ENCODE measurements around the gene OR8G5. TPM values are rescaled to one million over a fixed set of nuclear protein-coding genes. Genes with fewer than 3 reads are reported as not detected.

Gene OR8G5
- total RNA-seq, 2 donors from 2014 or later: not detected

DNA sequence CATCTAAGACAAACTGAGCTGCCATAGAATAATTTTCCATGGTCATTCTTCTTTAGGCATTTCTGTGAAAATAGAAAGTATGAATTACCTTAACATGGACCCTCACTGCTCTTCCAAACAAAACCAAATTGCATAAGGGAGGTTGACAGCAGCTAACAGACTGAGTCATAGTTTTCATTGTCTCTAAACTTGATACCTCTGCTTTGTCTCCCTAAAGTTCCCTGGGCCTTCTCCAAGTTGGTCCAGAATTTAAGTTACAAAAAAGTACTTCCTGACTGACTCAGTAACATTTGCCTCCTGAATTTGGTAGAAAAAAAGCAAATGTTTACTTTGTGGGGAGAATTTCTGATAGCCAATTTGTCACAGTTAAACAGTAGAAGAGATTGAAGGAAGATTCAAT is 54.5 kb downstream of the OR8G5 start:
- intact Hi-C loops (cut with DNase I): no loop called here
- Histone ChIP-seq H3K4me3 (no peak overlapping the region), H3K27ac (no peak overlapping the region)

DNA sequence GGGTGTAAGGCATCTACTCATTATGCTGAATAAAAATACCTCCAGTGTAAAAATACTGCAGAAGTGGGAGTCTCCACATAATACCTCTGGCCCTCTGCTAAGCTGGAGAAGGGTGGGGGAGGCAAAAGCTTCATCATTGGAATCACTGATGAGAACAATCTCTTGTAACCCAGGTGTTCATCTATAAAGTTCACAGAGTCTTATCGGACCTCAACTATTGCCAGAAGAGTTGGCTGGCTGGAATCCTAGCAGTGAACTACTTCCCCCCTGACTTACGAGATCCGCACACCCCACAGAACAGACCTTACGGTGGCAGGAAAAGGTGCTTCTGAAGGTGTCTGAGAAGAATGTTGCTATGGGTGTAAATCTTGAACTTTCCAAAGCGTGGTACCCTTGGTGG is 55.1 kb downstream of the OR8G5 start:
- TF ChIP-seq, protein P1, sequence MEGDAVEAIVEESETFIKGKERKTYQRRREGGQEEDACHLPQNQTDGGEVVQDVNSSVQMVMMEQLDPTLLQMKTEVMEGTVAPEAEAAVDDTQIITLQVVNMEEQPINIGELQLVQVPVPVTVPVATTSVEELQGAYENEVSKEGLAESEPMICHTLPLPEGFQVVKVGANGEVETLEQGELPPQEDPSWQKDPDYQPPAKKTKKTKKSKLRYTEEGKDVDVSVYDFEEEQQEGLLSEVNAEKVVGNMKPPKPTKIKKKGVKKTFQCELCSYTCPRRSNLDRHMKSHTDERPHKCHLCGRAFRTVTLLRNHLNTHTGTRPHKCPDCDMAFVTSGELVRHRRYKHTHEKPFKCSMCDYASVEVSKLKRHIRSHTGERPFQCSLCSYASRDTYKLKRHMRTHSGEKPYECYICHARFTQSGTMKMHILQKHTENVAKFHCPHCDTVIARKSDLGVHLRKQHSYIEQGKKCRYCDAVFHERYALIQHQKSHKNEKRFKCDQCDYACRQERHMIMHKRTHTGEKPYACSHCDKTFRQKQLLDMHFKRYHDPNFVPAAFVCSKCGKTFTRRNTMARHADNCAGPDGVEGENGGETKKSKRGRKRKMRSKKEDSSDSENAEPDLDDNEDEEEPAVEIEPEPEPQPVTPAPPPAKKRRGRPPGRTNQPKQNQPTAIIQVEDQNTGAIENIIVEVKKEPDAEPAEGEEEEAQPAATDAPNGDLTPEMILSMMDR (IDR thresholded peaks at IDR 0.05): no peak
- Histone ChIP-seq H3K9me3 (no peaks in the 10 kb centered on the region), H3K4me3 (no peak overlapping the region), H3K9ac (ENCODE audit: low read depth in 2 of 2, low read length in 2 of 2) (no peak overlapping the region), H3K27me3 (no peaks in the 10 kb centered on the region), H3K36me3 (no peaks in the 10 kb centered on the region), H3K4me1 (no peaks in the 10 kb centered on the region), H3K27ac (no peak overlapping the region)
- intact Hi-C loops (cut with DNase I): no loop called here
- no peak for DNase-seq

More for the DNA sequence above, 54.5 kb downstream of the OR8G5 start:
- H3K36me3 ChIP-seq: no peaks in the 10 kb centered on the region
- TF ChIP-seq, protein P1 (IDR thresholded peaks at IDR 0.05): no peak
- no peaks in the 10 kb centered on the region for H3K27me3 ChIP-seq
- H3K9ac ChIP-seq (ENCODE audit: low read depth in 2 of 2, low read length in 2 of 2): no peak overlapping the region
- DNase-seq: no peak
- no peaks in the 10 kb centered on the region for H3K4me1 ChIP-seq
- H3K9me3 ChIP-seq: no peaks in the 10 kb centered on the region

DNA sequence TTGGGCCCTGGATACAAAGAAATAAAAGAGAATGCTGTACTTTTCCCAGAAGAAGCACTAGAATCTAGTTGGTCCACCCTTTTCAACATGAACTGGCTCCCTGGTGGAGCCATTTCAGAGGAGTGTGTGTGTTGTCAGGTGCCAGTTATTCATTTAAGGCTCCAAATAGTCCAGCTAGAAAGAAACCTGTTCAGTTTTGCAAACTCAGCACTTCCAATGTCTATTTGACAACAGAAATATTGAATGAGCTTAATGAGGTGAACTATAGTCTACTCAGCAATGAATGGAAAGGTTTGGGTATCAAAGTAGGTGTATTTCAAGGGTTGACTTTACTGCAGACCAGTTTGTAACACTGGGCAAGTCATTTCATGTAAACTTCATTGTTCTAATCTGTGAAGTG is 55.5 kb downstream of the OR8G5 start:
- H3K4me3 ChIP-seq: no peak overlapping the region

DNA sequence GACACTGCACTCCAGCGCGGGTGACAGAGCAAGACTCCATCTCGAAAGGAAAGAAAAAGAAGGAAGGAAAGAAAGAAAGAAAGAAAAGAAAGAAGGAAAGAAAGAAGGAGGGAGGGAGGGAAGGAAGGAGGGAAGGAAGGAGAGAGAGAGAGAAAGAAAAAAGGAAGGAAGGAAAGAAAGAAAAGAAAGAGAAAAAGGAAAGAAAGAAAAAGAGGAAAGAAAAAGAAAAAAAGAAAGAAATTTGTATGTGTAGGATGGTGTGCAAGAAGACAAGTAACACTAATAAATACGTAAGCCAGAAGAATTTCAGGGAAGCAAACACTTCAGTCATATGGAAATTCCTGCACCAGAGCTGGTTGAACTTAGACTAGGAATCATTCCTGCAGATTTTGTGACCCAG is 57.0 kb downstream of the OR8G5 start:
- intact Hi-C loops (cut with DNase I): no loop called here
- DNase-seq: no peak
- TF ChIP-seq, protein P1 (IDR thresholded peaks at IDR 0.05): no peak
- Histone ChIP-seq H3K27me3 (no peaks in the 10 kb centered on the region), H3K27ac (no peak overlapping the region), H3K9ac (ENCODE audit: low read depth in 2 of 2, low read length in 2 of 2) (no peak overlapping the region), H3K9me3 (no peaks in the 10 kb centered on the region), H3K4me1 (no peaks in the 10 kb centered on the region), H3K36me3 (no peaks in the 10 kb centered on the region), H3K4me3 (no peak overlapping the region)

More for the DNA sequence above, 55.5 kb downstream of the OR8G5 start:
- no peaks in the 10 kb centered on the region for H3K9me3 ChIP-seq
- DNase-seq: no peak
- no peaks in the 10 kb centered on the region for H3K36me3 ChIP-seq
- TF ChIP-seq, protein P1 (IDR thresholded peaks at IDR 0.05): no peak
- H3K4me1 ChIP-seq: no peaks in the 10 kb centered on the region
- H3K27ac ChIP-seq: no peak overlapping the region
- no peaks in the 10 kb centered on the region for H3K27me3 ChIP-seq
- no peak overlapping the region for H3K9ac ChIP-seq (ENCODE audit: low read depth in 2 of 2, low read length in 2 of 2)
- intact Hi-C loops (cut with DNase I): no loop called here

DNA sequence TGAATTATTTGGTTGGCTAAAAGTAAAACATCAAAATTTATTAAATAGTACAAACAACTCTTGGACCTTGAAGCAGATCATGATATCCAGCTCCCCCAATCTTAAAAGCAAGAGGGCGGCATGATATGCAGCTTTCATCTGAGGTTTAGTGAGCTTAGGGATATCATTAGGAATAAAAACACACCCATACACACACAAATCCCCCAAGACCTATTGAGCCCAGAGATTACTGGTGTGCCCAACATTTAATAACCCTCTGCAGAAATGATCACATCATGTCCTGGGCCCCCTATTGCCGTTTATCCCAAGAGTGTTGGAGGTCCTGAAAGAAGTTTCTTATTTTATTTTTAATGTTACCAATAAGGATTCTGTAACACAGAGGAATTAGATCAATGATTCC is 57.7 kb downstream of the OR8G5 start, which contains the start of gene OR8D1:
OR8D1 (minus strand) TSS at position 101 of the 400 bp plus-strand sequence. CDS start 3,183 bp downstream, outside the sequence.
- no peaks in the 10 kb centered on the region for H3K4me1 ChIP-seq
- H3K9me3 ChIP-seq: no peaks in the 10 kb centered on the region
- H3K36me3 ChIP-seq: no peaks in the 10 kb centered on the region
- H3K4me3 ChIP-seq: no peak within 1 kb of the TSS
- TF ChIP-seq, protein P1 (IDR thresholded peaks at IDR 0.05): no peak
- no peak for DNase-seq
- no peak within 1 kb of the TSS for H3K27ac ChIP-seq
- no peak within 1 kb of the TSS for H3K9ac ChIP-seq (ENCODE audit: low read depth in 2 of 2, low read length in 2 of 2)
- intact Hi-C loops (cut with DNase I): no loop called here
- no peaks in the 10 kb centered on the region for H3K27me3 ChIP-seq
